K562 (cell line): ENCODE data around the gene CCDC69. TPM values are rescaled to one million over a fixed set of nuclear protein-coding genes. Genes with fewer than 3 reads are reported as not detected.

ENCODE experiments used
- ATAC-seq: fragments of 200-7000 bp; cut with Tn5 transposase; 3 replicates; pipeline ENCODE4 v1.9.1; 2020; ENCODE audit warnings: moderate library complexity
- BruUV-seq: library from RNA; stranded (reverse); fragments of 400-500 nt; replicated peaks from 2 replicates; lab custom pipeline; 2021; lab: Mats Ljungman, UMichigan
- CTCF ChIA-PET: fragments of 300-600 bp; formaldehyde crosslinking; extraction: SDS; loops from one replicate; lab custom pipeline; 2021; ENCODE audit warnings: low intra/inter-chr PET ratio; lab: Yijun Ruan, JAX
- POLR2A ChIA-PET: fragments of 300-600, 350-650 bp; sonication (Branson Sonifier 250); formaldehyde crosslinking; extraction: SDS; loops from one replicate; lab custom pipeline; 2021; ENCODE audit warnings: antibody characterized with exemption, inconsistent platforms; lab: Yijun Ruan, JAX
- DNase-seq, 4 experiments: peaks; one replicate each; pipeline versions ENCODE4 v3.0.0 to v3.0.0-alpha.2; 2011 to 2018; ENCODE audit warnings: low spot score in 3 of 4, mixed read lengths in 3 of 4; ENCODE audit errors: extremely low read depth in 1 of 4
- FAIRE-seq: peaks from 2 replicates; lab custom pipeline; 2011; peaks lifted over from hg19 to GRCh38; lab: Jason Lieb, UNC
- H2AFZ ChIP-seq: 2 replicates; pipeline ENCODE4 v1.6.0; 2011; ENCODE audit warnings: low read depth, low read length, control low read depth, inconsistent platforms
- H3K27ac ChIP-seq: fragments of 200-600 bp; 3 replicates; pipeline ENCODE4 v1.8.0; 2011; ENCODE audit warnings: low read depth, mild to moderate bottlenecking, control low read depth, inconsistent platforms, low read length, moderate library complexity, mixed read lengths; ENCODE audit errors: extremely low read depth
- H3K27me3 ChIP-seq, 2 experiments: fragments of 300-600 bp in 1 of 2; 2 replicates in 1 of 2; 3 replicates in 1 of 2; pipeline versions ENCODE4 v1.6.0 to v1.8.0; 2011; ENCODE audit warnings: inconsistent platforms in 2 of 2, low read length in 2 of 2, mild to moderate bottlenecking in 1 of 2, mixed read lengths in 1 of 2, moderate library complexity in 1 of 2; ENCODE audit not compliant: control insufficient read depth in 2 of 2, insufficient read depth in 2 of 2
- H3K36me3 ChIP-seq: fragments of 300-600 bp; 3 replicates; pipeline ENCODE4 v1.8.0; 2011; ENCODE audit warnings: mild to moderate bottlenecking, low read length, inconsistent platforms; ENCODE audit not compliant: control insufficient read depth, insufficient read depth
- H3K4me1 ChIP-seq, 2 experiments: fragments of 200-600 bp in 1 of 2; replicated peaks in 1 of 2; 2 replicates in 1 of 2; 3 replicates in 1 of 2; pipeline versions ENCODE4 v1.5.1 to v1.8.0; 2011; ENCODE audit warnings: inconsistent platforms in 2 of 2, low read length in 2 of 2, mild to moderate bottlenecking in 1 of 2, mixed read lengths in 1 of 2, moderate library complexity in 1 of 2; ENCODE audit not compliant: control insufficient read depth in 2 of 2, insufficient read depth in 2 of 2
- H3K4me2 ChIP-seq: 2 replicates; pipeline ENCODE4 v1.6.1; 2011; ENCODE audit warnings: low read length, control low read depth, inconsistent platforms, mixed read lengths; ENCODE audit not compliant: insufficient read depth
- H3K4me3 ChIP-seq: fragments of 200-600 bp; sonication (generic), shearing (Covaris generic); 2 replicates; pipeline ENCODE4 v1.5.1; 2016; ENCODE audit warnings: control low read depth, inconsistent platforms
- H3K79me2 ChIP-seq: fragments of 200-600 bp; 3 replicates; pipeline ENCODE4 v1.8.0; 2011; ENCODE audit warnings: low read length, inconsistent platforms; ENCODE audit not compliant: control insufficient read depth, insufficient read depth
- H3K9ac ChIP-seq, 2 experiments: 2 replicates each; pipeline versions ENCODE4 v1.6.0 to v1.6.1; 2011; ENCODE audit warnings: low read depth in 2 of 2, low read length in 2 of 2, control low read depth in 1 of 2, inconsistent platforms in 1 of 2, mild to moderate bottlenecking in 1 of 2, mixed read lengths in 1 of 2; ENCODE audit not compliant: insufficient read depth in 1 of 2
- H3K9me1 ChIP-seq: one replicate; pipeline ENCODE4 v1.6.0; 2011; ENCODE audit warnings: inconsistent platforms, mild to moderate bottlenecking, low read length, moderate library complexity; ENCODE audit not compliant: control insufficient read depth, insufficient read depth
- H3K9me3 ChIP-seq: replicated peaks from 2 replicates; pipeline ENCODE4 v1.5.1; 2011; ENCODE audit warnings: low read depth, low read length, inconsistent platforms; ENCODE audit not compliant: control insufficient read depth, insufficient read depth
- H4K20me1 ChIP-seq: replicated peaks from 2 replicates; pipeline ENCODE4 v1.6.1; 2011; ENCODE audit warnings: low read length, inconsistent platforms, mixed read lengths; ENCODE audit not compliant: control insufficient read depth, insufficient read depth
- LCOR ChIP-seq: sonication (generic); formaldehyde crosslinking; IDR thresholded peaks from 2 replicates; pipeline ENCODE4 v1.8.0; 2022; ENCODE audit warnings: mild to moderate bottlenecking, missing genetic modification reagents
- MAZ ChIP-seq, 2 experiments: fragments of 450-650 bp in 1 of 2; sonication (generic) in 1 of 2; formaldehyde crosslinking; IDR thresholded peaks in 1 of 2; conservative IDR thresholded peaks in 1 of 2; 2 replicates each; pipeline versions ENCODE4 v1.4.0 to v1.5.0; 2020; ENCODE audit warnings: mild to moderate bottlenecking in 1 of 2, missing genetic modification reagents in 1 of 2
- NR2F6 ChIP-seq: fragments of 450-650 bp; formaldehyde crosslinking; IDR thresholded peaks from 2 replicates; pipeline ENCODE4 v1.4.0; 2020; ENCODE audit warnings: mild to moderate bottlenecking
- PKNOX1 ChIP-seq: fragments of 450-650 bp; IDR thresholded peaks from 2 replicates; pipeline ENCODE4 v1.6.1; 2016
- STAG1 ChIP-seq: sonication (generic); formaldehyde crosslinking; IDR thresholded peaks from 2 replicates; pipeline ENCODE4 v1.5.0; 2020; ENCODE audit warnings: missing genetic modification reagents, borderline replicate concordance
- TBL1XR1 ChIP-seq, 2 experiments: IDR thresholded peaks; 2 replicates each; pipeline ENCODE4 v1.6.1; 2012; ENCODE audit warnings: improper control_type of control experiment in 2 of 2, low read length in 2 of 2, mild to moderate bottlenecking in 1 of 2
- ZBTB26 ChIP-seq: fragments of 450-650 bp; formaldehyde crosslinking; IDR thresholded peaks from 2 replicates; pipeline ENCODE4 v1.4.0; 2022; ENCODE audit warnings: missing genetic modification characterization
- ZKSCAN3 ChIP-seq: fragments of 250-450 bp; sonication (Bioruptor Pico); IDR thresholded peaks from 2 replicates; pipeline ENCODE4 v1.4.0; 2020
- ZNF436 ChIP-seq: fragments of 250-450, 450-650 bp; sonication (Bioruptor Pico); formaldehyde crosslinking; IDR thresholded peaks from 2 replicates; pipeline ENCODE4 v1.7.0; 2020; ENCODE audit warnings: mild to moderate bottlenecking
- WGBS: fragments of 100-300 bp; shearing (Covaris generic); methylation state at CpG from one replicate; pipeline ENCODE4 v1.1.6; 2016; ENCODE audit warnings: low coverage, mixed read lengths; ENCODE audit not compliant: insufficient coverage; ENCODE audit errors: missing lambda C conversion rate; 5-methylcytosine and 5-hydroxymethylcytosine counted together
- in situ Hi-C: fragments of 300-500 bp; cut with MboI; formaldehyde crosslinking; loops from 4 replicates; pipeline ENCODE4 v1.15.0; 2018; ENCODE audit warnings: inconsistent platforms, mixed read lengths
- intact Hi-C: fragments of 100-400 bp; cut with micrococcal nuclease; formaldehyde crosslinking; loops from 2 replicates; pipeline ENCODE4 v1.14.2; 2022
- polyA plus RNA-seq, 8 experiments: library from polyadenylated mRNA; depleted of rRNA in 4 of 8; stranded (reverse) in 5 of 8; unstranded in 3 of 8; fragments of >200 nt; fragmentation: Nextera tagmentation in 2 of 8; fragmentation: Illumina TruSeq in 1 of 8; extraction: Ambion mirVana in 2 of 8; extraction: Trizol in 1 of 8; gene quantifications; 2 replicates each; pipeline versions ENCODE4 v1.2.1 to v1.2.3, GENCODE V29; 2011 to 2014; ENCODE audit warnings: inconsistent platforms in 1 of 8, missing spikeins in 1 of 8
- total RNA-seq, 7 experiments: library from RNA; depleted of rRNA in 6 of 7; stranded (reverse); fragments of >200 nt in 6 of 7; fragmentation: Illumina TruSeq in 2 of 7; extraction: Trizol in 2 of 7; gene quantifications; 2 replicates each; pipeline versions ENCODE4 v1.2.1 to v1.2.3, GENCODE V29; 2011 to 2021; ENCODE audit warnings: low replicate concordance in 1 of 7
- TF ChIP-seq, protein P1 (sequence below): fragments of 250-450 bp; sonication (Bioruptor Pico); IDR thresholded peaks from 2 replicates; pipeline ENCODE4 v1.5.0; 2022; ENCODE audit warnings: mild to moderate bottlenecking
- TF ChIP-seq, protein P2 (sequence below): fragments of 250-450 bp; sonication (Bioruptor Pico); IDR thresholded peaks from 2 replicates; pipeline ENCODE4 v1.8.0; 2022; ENCODE audit warnings: inconsistent platforms, mild to moderate bottlenecking, moderate library complexity, borderline replicate concordance
- TF ChIP-seq, protein P3 (sequence below): sonication (generic); IDR thresholded peaks from 2 replicates; pipeline ENCODE4 v1.6.1; 2016
- TF ChIP-seq, protein P4 (sequence below): sonication (generic); formaldehyde crosslinking; IDR thresholded peaks from 2 replicates; pipeline ENCODE4 v1.8.0; 2023; ENCODE audit warnings: mild to moderate bottlenecking, missing genetic modification reagents

Gene CCDC69
- total and polyA plus RNA-seq, 9 of the 15 experiments (the other 6 are each of a cell fraction or from before 2014, with no cell fraction given): 0.65 to 12.2 (median 7.6) TPM

GRCh38 chr5:151182976-151183375 is 40.9 kb downstream of the CCDC69 start:
- Histone ChIP-seq H3K9me3 (no peaks in the 10 kb centered on the region; the same call in 1 of the 2 replicates), H3K9me1 (peaks cover 2% of the 10 kb centered on the region), H3K27me3 (no peaks in the 10 kb centered on the region; a peak in 1 of 5 replicates), H3K4me3 (no peak overlapping the region), H3K79me2 (no peaks in the 10 kb centered on the region), H2AFZ (no peak overlapping the region), H3K9ac (no peak overlapping the region), H3K4me2 (no peak overlapping the region), H3K4me1 (no peaks in the 10 kb centered on the region), H4K20me1 (0 out of 2 replicates have a peak, but pooled peaks cover 4% of the 10 kb centered on the region), H3K27ac (no peak overlapping the region), H3K36me3 (no peaks in the 10 kb centered on the region)
- intact Hi-C loops (no loop called here), in situ Hi-C loops (no loop called here)
- no peak for FAIRE-seq
- no peak for DNase-seq
- WGBS: 24% methylated on average over 8 of the region's 8 CpGs
- no TSS peak for BruUV-seq
- ChIA-PET POLR2A (interaction anchor here (0.6 to 1.1 kb wide), 2 partner anchors 11 to 127 kb away, joined by 3 read pairs; no protein-coding TSS in a partner anchor), CTCF (no interaction called here)
- ATAC-seq: no peak
- no peak for TF ChIP-seq ZNF436
- TF ChIP-seq, protein P1, sequence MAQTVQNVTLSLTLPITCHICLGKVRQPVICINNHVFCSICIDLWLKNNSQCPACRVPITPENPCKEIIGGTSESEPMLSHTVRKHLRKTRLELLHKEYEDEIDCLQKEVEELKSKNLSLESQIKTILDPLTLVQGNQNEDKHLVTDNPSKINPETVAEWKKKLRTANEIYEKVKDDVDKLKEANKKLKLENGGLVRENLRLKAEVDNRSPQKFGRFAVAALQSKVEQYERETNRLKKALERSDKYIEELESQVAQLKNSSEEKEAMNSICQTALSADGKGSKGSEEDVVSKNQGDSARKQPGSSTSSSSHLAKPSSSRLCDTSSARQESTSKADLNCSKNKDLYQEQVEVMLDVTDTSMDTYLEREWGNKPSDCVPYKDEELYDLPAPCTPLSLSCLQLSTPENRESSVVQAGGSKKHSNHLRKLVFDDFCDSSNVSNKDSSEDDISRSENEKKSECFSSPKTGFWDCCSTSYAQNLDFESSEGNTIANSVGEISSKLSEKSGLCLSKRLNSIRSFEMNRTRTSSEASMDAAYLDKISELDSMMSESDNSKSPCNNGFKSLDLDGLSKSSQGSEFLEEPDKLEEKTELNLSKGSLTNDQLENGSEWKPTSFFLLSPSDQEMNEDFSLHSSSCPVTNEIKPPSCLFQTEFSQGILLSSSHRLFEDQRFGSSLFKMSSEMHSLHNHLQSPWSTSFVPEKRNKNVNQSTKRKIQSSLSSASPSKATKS (CRISPR knock-in tag): no peak
- TF ChIP-seq, protein P2, sequence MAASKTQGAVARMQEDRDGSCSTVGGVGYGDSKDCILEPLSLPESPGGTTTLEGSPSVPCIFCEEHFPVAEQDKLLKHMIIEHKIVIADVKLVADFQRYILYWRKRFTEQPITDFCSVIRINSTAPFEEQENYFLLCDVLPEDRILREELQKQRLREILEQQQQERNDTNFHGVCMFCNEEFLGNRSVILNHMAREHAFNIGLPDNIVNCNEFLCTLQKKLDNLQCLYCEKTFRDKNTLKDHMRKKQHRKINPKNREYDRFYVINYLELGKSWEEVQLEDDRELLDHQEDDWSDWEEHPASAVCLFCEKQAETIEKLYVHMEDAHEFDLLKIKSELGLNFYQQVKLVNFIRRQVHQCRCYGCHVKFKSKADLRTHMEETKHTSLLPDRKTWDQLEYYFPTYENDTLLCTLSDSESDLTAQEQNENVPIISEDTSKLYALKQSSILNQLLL: no peak
- TF ChIP-seq MAZ (CRISPR knock-in tag; conservative IDR thresholded peaks at IDR 0.05 in 1 of 2, IDR thresholded peaks at IDR 0.05 in 1 of 2): no peak
- TF ChIP-seq STAG1 (CRISPR knock-in tag): no peak
- TF ChIP-seq TBL1XR1 (IDR thresholded peaks at IDR 0.05; ENCODE audit: low read length in 2 of 2): no peak
- TF ChIP-seq ZKSCAN3 (CRISPR knock-in tag): no peak
- no peak for TF ChIP-seq LCOR
- TF ChIP-seq, protein P3, sequence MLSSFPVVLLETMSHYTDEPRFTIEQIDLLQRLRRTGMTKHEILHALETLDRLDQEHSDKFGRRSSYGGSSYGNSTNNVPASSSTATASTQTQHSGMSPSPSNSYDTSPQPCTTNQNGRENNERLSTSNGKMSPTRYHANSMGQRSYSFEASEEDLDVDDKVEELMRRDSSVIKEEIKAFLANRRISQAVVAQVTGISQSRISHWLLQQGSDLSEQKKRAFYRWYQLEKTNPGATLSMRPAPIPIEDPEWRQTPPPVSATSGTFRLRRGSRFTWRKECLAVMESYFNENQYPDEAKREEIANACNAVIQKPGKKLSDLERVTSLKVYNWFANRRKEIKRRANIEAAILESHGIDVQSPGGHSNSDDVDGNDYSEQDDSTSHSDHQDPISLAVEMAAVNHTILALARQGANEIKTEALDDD: no peak
- TF ChIP-seq, protein P4, sequence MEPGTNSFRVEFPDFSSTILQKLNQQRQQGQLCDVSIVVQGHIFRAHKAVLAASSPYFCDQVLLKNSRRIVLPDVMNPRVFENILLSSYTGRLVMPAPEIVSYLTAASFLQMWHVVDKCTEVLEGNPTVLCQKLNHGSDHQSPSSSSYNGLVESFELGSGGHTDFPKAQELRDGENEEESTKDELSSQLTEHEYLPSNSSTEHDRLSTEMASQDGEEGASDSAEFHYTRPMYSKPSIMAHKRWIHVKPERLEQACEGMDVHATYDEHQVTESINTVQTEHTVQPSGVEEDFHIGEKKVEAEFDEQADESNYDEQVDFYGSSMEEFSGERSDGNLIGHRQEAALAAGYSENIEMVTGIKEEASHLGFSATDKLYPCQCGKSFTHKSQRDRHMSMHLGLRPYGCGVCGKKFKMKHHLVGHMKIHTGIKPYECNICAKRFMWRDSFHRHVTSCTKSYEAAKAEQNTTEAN (CRISPR knock-in tag): no peak
- TF ChIP-seq ZBTB26 (CRISPR knock-in tag): no peak
- no peak for TF ChIP-seq PKNOX1
- no peak for TF ChIP-seq NR2F6
